ENCODE data around the gene STARD9. TPM values are rescaled to one million over a fixed set of nuclear protein-coding genes. Genes with fewer than 3 reads are reported as not detected.

Gene STARD9
- total and polyA plus RNA-seq, 10 of the 15 experiments (the other 5 are each of a cell fraction or from before 2014, with no cell fraction given), result 0.58 to 11.5 (median 6.1) TPM

- H3K4me1 ChIP-seq (ENCODE audit: control insufficient read depth, insufficient read depth, low read length), result peaks cover 15% of the 10 kb centered on the region
- H2AFZ ChIP-seq (ENCODE audit: control insufficient read depth, low read depth, low read length), result peak overlapping the region; percentile 73
- FAIRE-seq (peak; percentile 18), DNase-seq (ENCODE audit: low read depth, low spot score) (no peak), ATAC-seq (peak; percentile 96)
- ChIA-PET SMC1A (ENCODE audit: uncharacterized antibody, unreplicated experiment) (interaction anchor here (0.7 to 7.6 kb wide), 13 partner anchors 15 to 90 kb away, joined by 3 to 53 read pairs (median 4); partner anchors contain the start of gene ZNF106), CTCF (interaction anchor here (0.7 to 1.9 kb wide), 10 partner anchors 10 to 285 kb away, joined by 3 to 6 read pairs (median 4); no protein-coding TSS in a partner anchor), POLR2A (interaction anchor here (0.8 to 3.4 kb wide), 7 partner anchors 24 to 101 kb away, joined by 3 to 18 read pairs (median 4); no protein-coding TSS in a partner anchor), RAD21 (ENCODE audit: unreplicated experiment) (interaction anchor here (0.6 to 2.9 kb wide), 9 partner anchors 26 to 127 kb away, joined by 3 to 30 read pairs (median 5); no protein-coding TSS in a partner anchor)
- no peaks in the 10 kb centered on the region for H4K20me1 ChIP-seq (ENCODE audit: control insufficient read depth, insufficient read depth)
- H3K4me2 ChIP-seq (ENCODE audit: control insufficient read depth, insufficient read depth), result peak overlapping the region; percentile 78
- no peaks in the 10 kb centered on the region; a peak in 1 of 4 replicates for H3K36me3 ChIP-seq (ENCODE audit: control insufficient read depth in 2 of 2, insufficient read depth in 2 of 2, low read length in 1 of 2)
- no TSS peak for BruUV-seq (replicated peaks)
- TF ChIP-seq EED (IDR thresholded peaks at IDR 0.05; ENCODE audit: low read depth), result 0 out of 2 replicates have a peak, but pooled peaks have one; percentile 33
- TF ChIP-seq MTA2 (IDR thresholded peaks at IDR 0.05; ENCODE audit: low read depth), result no peak
- no peak for TF ChIP-seq MEF2A (IDR thresholded peaks at IDR 0.05; ENCODE audit: insufficient read depth, low read depth, low read length)
- TF ChIP-seq NR2C2 (IDR thresholded peaks at IDR 0.05; ENCODE audit: borderline replicate concordance, control insufficient read depth, insufficient read length, low read depth), result no peak
- TF ChIP-seq ZSCAN29 (IDR thresholded peaks at IDR 0.05), result no peak
- peak in 1 of 2 experiments; percentile 26; a peak in 1 of 4 replicates for TF ChIP-seq IKZF2 (IDR thresholded peaks at IDR 0.05)
- 0 out of 6 replicates have a peak, but pooled peaks of 1 of the 3 experiments have one; percentile 2 for TF ChIP-seq CTCF (IDR thresholded peaks at IDR 0.05 in 2 of 3, conservative IDR thresholded peaks at IDR 0.05 in 1 of 3; ENCODE audit: control insufficient read depth in 2 of 3, extremely low read depth in 1 of 3, insufficient read depth in 1 of 3, low read depth in 3 of 3, low read length in 3 of 3)
- TF ChIP-seq LARP7 (IDR thresholded peaks at IDR 0.05), result no peak
- TF ChIP-seq ZNF687 (IDR thresholded peaks at IDR 0.05), result peak; percentile 89
- TF ChIP-seq YY1 (IDR thresholded peaks at IDR 0.05; ENCODE audit: low read depth, low read length), result peak; percentile 43; the same call in 1 of the 2 replicates
- peak; percentile 36; the same call in 1 of the 2 replicates for TF ChIP-seq POLR2AphosphoS5 (IDR thresholded peaks at IDR 0.05; ENCODE audit: low read length)
- TF ChIP-seq BHLHE40 (IDR thresholded peaks at IDR 0.05; ENCODE audit: borderline replicate concordance in 1 of 2, low read depth in 2 of 2, low read length in 1 of 2), result peak in 1 of 2 experiments; percentile 16; a peak in 1 of 4 replicates
- peak; percentile 72 for TF ChIP-seq IKZF1 (conservative IDR thresholded peaks at IDR 0.05)
- TF ChIP-seq RELB (IDR thresholded peaks at IDR 0.05; ENCODE audit: low read depth), result peak; percentile 37; the same call in 1 of the 2 replicates
- peak; percentile 78 for TF ChIP-seq POLR2A (IDR thresholded peaks at IDR 0.05; ENCODE audit: low read depth, low read length)
- TF ChIP-seq NBN (IDR thresholded peaks at IDR 0.05), result peak; percentile 38; the same call in 1 of the 2 replicates
- no peak for TF ChIP-seq MXI1 (IDR thresholded peaks at IDR 0.05; ENCODE audit: low read depth, low read length)
- H3K79me2 ChIP-seq (ENCODE audit: control insufficient read depth, insufficient read depth, low read length), result peaks cover 16% of the 10 kb centered on the region
- peak overlapping the region; percentile 57 for H3K4me3 ChIP-seq
- peaks cover 4% of the 10 kb centered on the region; the same call in 2 of the 3 replicates for H3K9me3 ChIP-seq (replicated peaks; ENCODE audit: control insufficient read depth, insufficient read depth, low read length)
- H3K27me3 ChIP-seq (replicated peaks in 1 of 2; ENCODE audit: control insufficient read depth in 2 of 2, insufficient read depth in 2 of 2, low read length in 1 of 2), result no peaks in the 10 kb centered on the region
- under 1% methylated on average over 37 of the region's 37 CpGs for WGBS (ENCODE audit: insufficient coverage, insufficient replicate concordance, low lambda C conversion rate, missing lambda C conversion rate)
- peak overlapping the region; percentile 65 for H3K9ac ChIP-seq (ENCODE audit: control insufficient read depth, insufficient read depth, low read length)
- intact Hi-C loops (cut with micrococcal nuclease; ENCODE audit: unreplicated experiment) (loop anchor here (5.0 kb wide), 1 partner anchor 46 kb away; no protein-coding TSS in a partner anchor), in situ Hi-C loops (cut with MboI) (no loop called here)
- H3K27ac ChIP-seq (ENCODE audit: control insufficient read depth, insufficient read depth), result no peak overlapping the region; the same call in 1 of the 2 replicates
These were observed 5.9 kb downstream of the STARD9 start for GRCh38 chr15:42581272-42581730.

Data from GM12878 (cell line).